VCaP (cell line): Measurements from ENCODE around the gene KRTAP3-1.
"Not testable (repeated sequence)": the region's sequence is repeated elsewhere in the genome, so short reads cannot be mapped to it uniquely, and the experiment has no call there.

ENCODE experiments used
- H3K27ac ChIP-seq: fragments of 450-650 bp; 2 replicates; pipeline ENCODE4 v1.5.1; 2017
- CTCF ChIP-seq: fragments of 450-650 bp; conservative IDR thresholded peaks from 2 replicates; pipeline ENCODE4 v1.5.1; 2017; ENCODE audit warnings: mild to moderate bottlenecking, moderate library complexity

The KRTAP3-1 gene

DNA sequence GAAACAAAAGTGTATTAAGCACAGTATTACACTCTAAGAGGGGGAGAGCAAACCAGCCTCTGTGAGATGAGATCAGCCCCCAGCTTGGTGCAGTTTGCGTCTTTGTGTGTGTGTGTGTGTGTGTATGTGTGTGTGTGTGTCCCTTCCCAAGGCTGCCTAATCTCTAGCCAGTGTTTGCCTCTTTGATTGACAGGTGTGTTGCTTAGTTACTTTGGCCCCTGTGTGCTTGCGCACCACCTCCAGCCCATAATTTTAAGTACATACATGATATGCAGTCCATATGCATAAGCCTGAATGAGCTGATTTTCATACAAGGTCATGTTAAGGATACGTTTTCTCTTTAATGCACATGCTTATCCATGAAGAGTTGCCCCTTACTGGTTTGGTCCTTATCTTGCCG lies 7.1 kb downstream of the KRTAP3-1 start:
- no peak for TF ChIP-seq CTCF
- no peak overlapping the region for H3K27ac ChIP-seq

DNA sequence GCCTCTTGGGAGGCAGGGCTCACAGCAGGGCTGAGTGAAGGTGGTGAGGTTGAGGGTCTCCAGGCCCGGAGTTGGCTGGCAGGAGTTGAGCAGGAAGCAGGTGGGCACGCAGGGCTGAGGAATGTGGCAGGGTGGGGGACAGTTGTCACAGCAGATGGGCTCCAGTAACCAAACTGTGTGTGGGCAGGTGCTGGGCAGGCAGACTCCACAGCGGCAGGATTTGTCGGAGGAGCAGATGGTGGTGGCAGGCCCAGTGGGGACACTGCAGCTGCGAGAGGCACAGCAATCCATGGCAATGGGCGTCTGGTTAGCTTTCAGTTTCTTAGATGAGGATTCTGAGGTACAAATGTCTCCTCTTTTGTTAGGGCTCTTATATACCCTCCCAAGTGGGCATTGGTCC lies 9.4 kb downstream of the KRTAP3-1 start, which contains the start of gene KRTAP3-2:
KRTAP3-2 (minus strand) TSS at position 344 of the 400 bp plus-strand sequence; CDS start at position 291, 53 bp downstream.
- H3K27ac ChIP-seq, result not testable (repeated sequence)

GRCh38 chr17:40997361-40997760 lies 11.6 kb downstream of the KRTAP3-1 start:
- H3K27ac ChIP-seq, result no peak overlapping the region
- TF ChIP-seq CTCF, result no peak

GRCh38 chr17:40996829-40997228 lies 12.1 kb downstream of the KRTAP3-1 start:
- no peak for TF ChIP-seq CTCF
- H3K27ac ChIP-seq, result no peak overlapping the region

GRCh38 chr17:40995116-40995515 lies 13.8 kb downstream of the KRTAP3-1 start:
- H3K27ac ChIP-seq, result no peak overlapping the region
- no peak for TF ChIP-seq CTCF

DNA sequence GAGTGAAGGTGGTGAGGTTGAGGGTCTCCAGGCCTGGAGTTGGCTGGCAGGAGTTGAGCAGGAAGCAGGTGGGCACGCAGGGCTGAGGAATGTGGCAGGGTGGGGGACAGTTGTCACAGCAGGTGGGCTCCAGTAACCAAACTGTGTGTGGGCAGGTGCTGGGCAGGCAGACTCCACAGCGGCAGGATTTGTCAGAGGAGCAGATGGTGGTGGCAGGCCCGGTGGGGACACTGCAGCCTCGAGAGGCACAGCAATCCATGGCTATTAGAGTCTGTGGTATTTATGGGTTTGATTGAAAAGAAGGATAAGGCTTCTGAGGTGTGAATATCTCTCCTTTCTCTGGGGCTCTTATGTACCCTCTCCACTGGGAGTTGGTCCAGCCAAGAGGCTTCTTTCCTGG lies 15.1 kb downstream of the KRTAP3-1 start, which contains the start of gene KRTAP3-3:
KRTAP3-3 (minus strand) TSS at position 326 of the 400 bp plus-strand sequence; CDS start at position 259, 67 bp downstream.
- TF ChIP-seq CTCF, result no peak
- no peak within 1 kb of the TSS for H3K27ac ChIP-seq

DNA sequence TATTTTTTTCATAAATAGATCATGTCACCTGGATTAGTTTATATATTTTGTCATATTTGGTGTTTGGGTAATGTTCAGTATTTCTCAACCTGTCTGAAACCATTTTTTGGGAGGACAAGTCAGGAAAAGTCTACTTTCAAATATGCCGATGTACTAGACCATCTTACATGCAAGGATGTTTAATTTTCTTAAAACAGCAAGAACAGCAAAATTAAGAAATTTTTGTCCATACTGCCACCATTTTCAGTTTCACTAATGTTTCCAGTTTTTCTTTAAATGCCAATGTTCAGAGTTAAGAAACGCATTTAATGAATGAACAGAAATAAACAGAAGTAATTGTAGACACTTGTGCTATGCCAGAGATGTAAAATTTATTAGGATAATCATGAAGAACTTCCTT lies 15.8 kb downstream of the KRTAP3-1 start:
- TF ChIP-seq CTCF, result no peak
- no peak overlapping the region for H3K27ac ChIP-seq

DNA sequence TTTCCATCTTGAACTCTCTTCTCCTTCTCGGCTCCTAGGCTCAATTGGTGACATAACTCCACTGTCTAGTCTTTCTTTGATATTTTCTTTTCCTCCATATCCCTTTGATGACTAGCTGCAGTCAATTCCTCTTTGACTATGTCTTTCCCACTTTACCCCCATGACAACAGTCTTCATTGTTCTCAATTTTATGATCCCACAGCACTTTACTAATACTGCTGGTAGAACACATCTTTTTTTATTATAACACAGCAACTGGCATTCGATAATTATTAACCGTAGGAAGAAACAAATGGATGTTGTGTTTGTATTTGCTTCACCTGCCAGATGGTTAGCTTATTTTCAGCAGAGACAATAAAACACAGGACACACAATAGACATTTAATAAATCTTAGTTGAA lies 16.3 kb downstream of the KRTAP3-1 start:
- TF ChIP-seq CTCF, result no peak
- H3K27ac ChIP-seq, result no peak overlapping the region
